ENCODE measurements around the gene SMARCB1. TPM values are rescaled to one million over a fixed set of nuclear protein-coding genes. Genes with fewer than 3 reads are reported as not detected.

The SMARCB1 gene
- total and polyA plus RNA-seq, 2 donors (not counting 1 experiment from before 2014, with no cell fraction given) = 179 to 190 TPM

GRCh38 chr22:23779083-23779482 lies 7.7 kb upstream of the SMARCB1 start:
- Mint-ChIP-seq H3K4me3 (no peak overlapping the region), H3K27ac (no peak overlapping the region), H3K4me1 (peaks cover 6% of the 10 kb centered on the region), H3K27me3 (no peaks in the 10 kb centered on the region), H3K9me3 (ENCODE audit: insufficient read depth) (no peaks in the 10 kb centered on the region)
- ATAC-seq (ENCODE audit: low read depth) = no peak
- H3K79me2 ChIP-seq (ENCODE audit: control insufficient read depth, insufficient read depth, low read length) = no peaks in the 10 kb centered on the region
- no peak overlapping the region for H2AFZ ChIP-seq (ENCODE audit: insufficient read depth, low read depth, low read length, poor library complexity, severe bottlenecking)
- no peak overlapping the region for H3K27ac ChIP-seq (ENCODE audit: low read length in 2 of 2)
- no peak overlapping the region for H3K9ac ChIP-seq (ENCODE audit: low read length)
- H3K36me3 ChIP-seq (replicated peaks in 1 of 2; ENCODE audit: control extremely low read depth in 1 of 2, control insufficient read depth in 1 of 2, extremely low read depth in 1 of 2, insufficient read depth in 2 of 2, low read length in 1 of 2) = peaks cover 0 to 10% of the 10 kb centered on the region in 2 experiments
- WGBS (ENCODE audit: insufficient coverage) = 96% methylated on average over 16 of the region's 16 CpGs
- H3K9me3 ChIP-seq (ENCODE audit: control extremely low read depth in 1 of 3, control insufficient read depth in 2 of 3, insufficient read depth in 1 of 3, low read length in 2 of 3) = no peaks in the 10 kb centered on the region
- H3K4me3 ChIP-seq (ENCODE audit: control extremely low read depth in 1 of 5, extremely low read depth in 1 of 5, insufficient read depth in 1 of 5, low read depth in 2 of 5, low read length in 4 of 5) = no peak overlapping the region
- no peaks in the 10 kb centered on the region for H4K20me1 ChIP-seq (ENCODE audit: control insufficient read depth, insufficient read depth, low read length, poor library complexity, severe bottlenecking)
- H3K4me2 ChIP-seq (replicated peaks; ENCODE audit: low read depth, low read length, poor library complexity, severe bottlenecking) = no peak overlapping the region
- intact Hi-C loops (cut with micrococcal nuclease) = no loop called here
- H3K27me3 ChIP-seq (replicated peaks in 1 of 4; ENCODE audit: control extremely low read depth in 1 of 4, control insufficient read depth in 3 of 4, insufficient read depth in 4 of 4, low read length in 3 of 4) = no peaks in the 10 kb centered on the region
- no peak for TF ChIP-seq CTCF (IDR thresholded peaks at IDR 0.05)
- TF ChIP-seq EZH2 (IDR thresholded peaks at IDR 0.05; ENCODE audit: borderline replicate concordance, insufficient read depth, low read depth, low read length, poor library complexity, severe bottlenecking) = no peak
- no peak for DNase-seq
- peaks cover 6 to 7% of the 10 kb centered on the region in 2 donors for H3K4me1 ChIP-seq (ENCODE audit: control insufficient read depth in 2 of 2, insufficient read depth in 2 of 2, low read length in 2 of 2)
- CTCF ChIA-PET = interaction anchor here (1.1 kb wide), 1 partner anchor 69 kb away, joined by 4 read pairs; no protein-coding TSS in a partner anchor
- POLR2A ChIA-PET = interaction anchor here (0.5 kb wide), 1 partner anchor 20 kb away, joined by 5 read pairs; no protein-coding TSS in a partner anchor

GRCh38 chr22:23779731-23780130 lies 7.0 kb upstream of the SMARCB1 start:
- WGBS (ENCODE audit: insufficient coverage) = 91% methylated on average over 4 of the region's 5 CpGs
- no peak for DNase-seq
- Histone ChIP-seq H3K4me1 (ENCODE audit: control insufficient read depth in 2 of 2, insufficient read depth in 2 of 2, low read length in 2 of 2) (peaks cover 11% of the 10 kb centered on the region in 2 donors), H3K27ac (ENCODE audit: low read length in 2 of 2) (no peak overlapping the region), H3K4me2 (replicated peaks; ENCODE audit: low read depth, low read length, poor library complexity, severe bottlenecking) (no peak overlapping the region), H3K4me3 (ENCODE audit: control extremely low read depth in 1 of 5, extremely low read depth in 1 of 5, insufficient read depth in 1 of 5, low read depth in 2 of 5, low read length in 4 of 5) (no peak overlapping the region), H4K20me1 (ENCODE audit: control insufficient read depth, insufficient read depth, low read length, poor library complexity, severe bottlenecking) (no peaks in the 10 kb centered on the region), H3K27me3 (replicated peaks in 1 of 4; ENCODE audit: control extremely low read depth in 1 of 4, control insufficient read depth in 3 of 4, insufficient read depth in 4 of 4, low read length in 3 of 4) (no peaks in the 10 kb centered on the region), H3K79me2 (ENCODE audit: control insufficient read depth, insufficient read depth, low read length) (no peaks in the 10 kb centered on the region), H2AFZ (ENCODE audit: insufficient read depth, low read depth, low read length, poor library complexity, severe bottlenecking) (no peak overlapping the region), H3K9me3 (ENCODE audit: control extremely low read depth in 1 of 3, control insufficient read depth in 2 of 3, insufficient read depth in 1 of 3, low read length in 2 of 3) (no peaks in the 10 kb centered on the region), H3K36me3 (replicated peaks in 1 of 2; ENCODE audit: control extremely low read depth in 1 of 2, control insufficient read depth in 1 of 2, extremely low read depth in 1 of 2, insufficient read depth in 2 of 2, low read length in 1 of 2) (peaks cover 0 to 10% of the 10 kb centered on the region in 2 experiments), H3K9ac (ENCODE audit: low read length) (no peak overlapping the region)
- ChIA-PET CTCF (no interaction called here), POLR2A (no interaction called here)
- Mint-ChIP-seq H3K4me1 (peaks cover 8% of the 10 kb centered on the region), H3K27ac (no peak overlapping the region), H3K9me3 (ENCODE audit: insufficient read depth) (no peaks in the 10 kb centered on the region), H3K4me3 (no peak overlapping the region), H3K27me3 (no peaks in the 10 kb centered on the region)
- ATAC-seq (ENCODE audit: low read depth) = no peak
- TF ChIP-seq CTCF (IDR thresholded peaks at IDR 0.05) = no peak
- TF ChIP-seq EZH2 (IDR thresholded peaks at IDR 0.05; ENCODE audit: borderline replicate concordance, insufficient read depth, low read depth, low read length, poor library complexity, severe bottlenecking) = no peak
- intact Hi-C loops (cut with micrococcal nuclease) = loop anchor here (10.0 kb wide), 1 partner anchor 235 kb away; the partner anchor contains the start of gene CABIN1
